Lung (tissue), 12 donors: Measurements from ENCODE around the gene JDP2. TPM values are rescaled to one million over a fixed set of nuclear protein-coding genes. Genes with fewer than 3 reads are reported as not detected.

Source experiments
- ATAC-seq: fragments of 200-7000 bp; cut with Tn5 transposase; one replicate; pipeline ENCODE4 v1.9.1; 2020; ENCODE audit warnings: moderate number of reproducible peaks; ENCODE audit not compliant: insufficient read depth, low FRiP score
- DNase-seq, 3 donors: peaks; one replicate each; pipeline ENCODE4 v3.0.0-alpha.2; 2013 to 2017
- H3K27ac ChIP-seq, 2 donors: one replicate each; pipeline ENCODE4 v1.5.1; 2013; ENCODE audit warnings: mild to moderate bottlenecking in 2 of 2, moderate library complexity in 2 of 2, control low read depth in 1 of 2, inconsistent platforms in 1 of 2, low read depth in 1 of 2, low read length in 1 of 2
- H3K27me3 ChIP-seq, 3 donors: one replicate each; pipeline ENCODE4 v1.5.1; 2013; ENCODE audit warnings: low read length in 2 of 3; ENCODE audit not compliant: control insufficient read depth in 3 of 3, insufficient read depth in 3 of 3
- H3K36me3 ChIP-seq, 4 donors: one replicate each; pipeline ENCODE4 v1.5.1; 2013; ENCODE audit warnings: low read length in 4 of 4, mild to moderate bottlenecking in 1 of 4, moderate library complexity in 1 of 4; ENCODE audit not compliant: control insufficient read depth in 4 of 4, insufficient read depth in 4 of 4
- H3K4me1 ChIP-seq, 5 donors: one replicate each; pipeline ENCODE4 v1.5.1; 2013; ENCODE audit warnings: low read length in 5 of 5, mild to moderate bottlenecking in 2 of 5, moderate library complexity in 1 of 5; ENCODE audit not compliant: control insufficient read depth in 5 of 5, insufficient read depth in 5 of 5
- H3K4me3 ChIP-seq: one replicate; pipeline ENCODE4 v1.5.1; 2013; ENCODE audit warnings: mild to moderate bottlenecking, control low read depth, moderate library complexity
- H3K9ac ChIP-seq, 2 donors: one replicate each; pipeline ENCODE4 v1.5.1; 2013; ENCODE audit warnings: low read length in 2 of 2, control low read depth in 1 of 2; ENCODE audit not compliant: insufficient read depth in 1 of 2
- H3K9me3 ChIP-seq, 4 donors: one replicate each; pipeline ENCODE4 v1.5.1; 2013; ENCODE audit warnings: low read length in 3 of 4, mild to moderate bottlenecking in 1 of 4, moderate library complexity in 1 of 4; ENCODE audit not compliant: control insufficient read depth in 4 of 4, insufficient read depth in 3 of 4
- CTCF ChIP-seq: IDR thresholded peaks from 2 replicates; pipeline ENCODE4 v1.5.1; 2012; ENCODE audit warnings: mild to moderate bottlenecking; ENCODE audit errors: control extremely low read depth, extremely low read depth
- WGBS, 2 donors: extraction: QIAGEN DNeasy Blood & Tissue Kit; methylation state at CpG; one replicate each; pipeline ENCODE4 v1.1.7; 2013; 5-methylcytosine and 5-hydroxymethylcytosine counted together
- polyA plus RNA-seq, 2 donors: library from polyadenylated mRNA; stranded (reverse); fragments of 200-250 nt; gene quantifications; one replicate each; pipeline ENCODE4 v1.2.1, GENCODE V29; 2013
- total RNA-seq, 2 donors: library from RNA; depleted of rRNA in 1 of 2; stranded (reverse); fragments of >200 nt in 1 of 2; gene quantifications; one replicate each; pipeline ENCODE4 v1.2.1, GENCODE V29; 2014 to 2021
- donor health status: control.
- donor health status: control.
- donor health status: Bipolar disorder and iron deficiency.
- donor health status: healthy.
- donor health status: DM: yes; HTN: yes; CAD: no.

JDP2 gene
- total and polyA plus RNA-seq, 4 donors: 34.8 to 88.9 (median 57.7) TPM

GRCh38 chr14:75449696-75450095 lies 21.9 kb downstream of the JDP2 start:
- H3K27ac ChIP-seq: no peak overlapping the region

GRCh38 chr14:75450381-75451276 lies 22.8 kb downstream of the JDP2 start:
- H3K36me3 ChIP-seq: peaks cover 0 to 8% (median 1%) of the 10 kb centered on the region in 4 donors
- H3K9ac ChIP-seq: no peak overlapping the region
- H3K4me1 ChIP-seq: peaks cover 22 to 55% (median 36%) of the 10 kb centered on the region in 5 donors
- no peak for TF ChIP-seq CTCF
- DNase-seq: no peak
- no peak overlapping the region for H3K4me3 ChIP-seq
- H3K27me3 ChIP-seq: no peaks in the 10 kb centered on the region
- peak overlapping the region in 1 of 2 donors; percentile 11 for H3K27ac ChIP-seq
- 69 to 73% methylated on average over 9 of the region's 9 CpGs for WGBS, 2 donors
- peak; percentile 73 for ATAC-seq
- H3K9me3 ChIP-seq: no peaks in the 10 kb centered on the region

More at GRCh38 chr14:75449696-75450095, 21.9 kb downstream of the JDP2 start:
- no peak for TF ChIP-seq CTCF
- Histone ChIP-seq H3K36me3 (peaks cover 0 to 10% (median 4%) of the 10 kb centered on the region in 4 donors), H3K4me3 (no peak overlapping the region), H3K9ac (no peak overlapping the region), H3K27me3 (no peaks in the 10 kb centered on the region), H3K9me3 (no peaks in the 10 kb centered on the region), H3K4me1 (peaks cover 22 to 46% (median 29%) of the 10 kb centered on the region in 5 donors)
- DNase-seq: no peak
- no peak for ATAC-seq
- WGBS, 2 donors: 49 to 62% methylated on average over 4 of the region's 4 CpGs

GRCh38 chr14:75452324-75452723 lies 24.5 kb downstream of the JDP2 start:
- H3K27ac ChIP-seq: peak overlapping the region in 1 of 2 donors; percentile 81
- 66 to 74% methylated on average over 4 of the region's 4 CpGs for WGBS, 2 donors
- H3K4me1 ChIP-seq: peaks cover 22 to 70% (median 41%) of the 10 kb centered on the region in 5 donors
- H3K4me3 ChIP-seq: no peak overlapping the region
- no peaks in the 10 kb centered on the region for H3K9me3 ChIP-seq
- peak in 1 of 3 donors; percentile 64 for DNase-seq
- TF ChIP-seq CTCF: no peak
- no peaks in the 10 kb centered on the region for H3K27me3 ChIP-seq
- H3K36me3 ChIP-seq: peaks cover 0 to 11% (median 2%) of the 10 kb centered on the region in 4 donors
- H3K9ac ChIP-seq: peak overlapping the region in 1 of 2 donors; percentile 6
- ATAC-seq: no peak
